Stimulated activated naive CD8-positive, alpha-beta T cell treated with anti-CD3 and anti-CD28 coated beads, Interleukin-15, amount 100 ng/mL, for 72 hours (primary cell): ENCODE results near the gene PNPO.
"Not testable (repeated sequence)": the region's sequence is repeated elsewhere in the genome, so short reads cannot be mapped to it uniquely, and the experiment has no call there.

Experiments
- ATAC-seq: fragments of 150-1000 bp; cut with Tn5 transposase; 2 replicates; pipeline ENCODE4 v1.10.0; 2021; ENCODE audit warnings: mild to moderate bottlenecking, moderate library complexity
- DNase-seq, 2 donors: peaks; one replicate each; pipeline ENCODE4 v3.0.0; 2021 to 2022
- H3K27ac Mint-ChIP-seq, 2 donors: one replicate each; pipeline ENCODE4 v1.8.0; 2022; ENCODE audit warnings: mild to moderate bottlenecking in 2 of 2, mixed read lengths in 2 of 2, moderate library complexity in 2 of 2
- H3K27me3 Mint-ChIP-seq: one replicate; pipeline ENCODE4 v1.8.0; 2022; ENCODE audit warnings: mixed read lengths
- H3K4me1 Mint-ChIP-seq: one replicate; pipeline ENCODE4 v1.8.0; 2022; ENCODE audit warnings: mild to moderate bottlenecking, mixed read lengths
- H3K4me3 Mint-ChIP-seq, 2 donors: one replicate each; pipeline ENCODE4 v1.8.0; 2022; ENCODE audit warnings: mild to moderate bottlenecking in 2 of 2, mixed read lengths in 2 of 2, moderate library complexity in 1 of 2
- H3K9me3 Mint-ChIP-seq, 2 donors: one replicate each; pipeline ENCODE4 v1.8.0; 2022; ENCODE audit warnings: mixed read lengths in 2 of 2

The PNPO gene

GRCh38 chr17:47973541-47973940 lies 32.2 kb downstream of the PNPO start:
- Mint-ChIP-seq H3K4me3 (no peak overlapping the region), H3K27me3 (no peaks in the 10 kb centered on the region), H3K27ac (no peak overlapping the region), H3K4me1 (peaks cover 37% of the 10 kb centered on the region), H3K9me3 (no peaks in the 10 kb centered on the region)
- DNase-seq (no peak), ATAC-seq (no peak)

- Mint-ChIP-seq H3K9me3 (no peaks in the 10 kb centered on the region), H3K4me3 (no peak overlapping the region), H3K27ac (no peak overlapping the region), H3K27me3 (no peaks in the 10 kb centered on the region), H3K4me1 (peaks cover 30% of the 10 kb centered on the region)
- DNase-seq (no peak), ATAC-seq (no peak)
Observed at GRCh38 chr17:47975189-47975822, 33.9 kb downstream of the PNPO start.

GRCh38 chr17:47975823-47976205 lies 34.4 kb downstream of the PNPO start:
- ATAC-seq (no peak), DNase-seq (no peak)
- H3K9me3 Mint-ChIP-seq = no peaks in the 10 kb centered on the region
- no peak overlapping the region for H3K4me3 Mint-ChIP-seq
- H3K27ac Mint-ChIP-seq = no peak overlapping the region
- peaks cover 31% of the 10 kb centered on the region for H3K4me1 Mint-ChIP-seq
- no peaks in the 10 kb centered on the region for H3K27me3 Mint-ChIP-seq

- H3K27me3 Mint-ChIP-seq = no peaks in the 10 kb centered on the region
- peak; percentile 33 to 42 for DNase-seq
- H3K4me1 Mint-ChIP-seq = peaks cover 23% of the 10 kb centered on the region
- H3K9me3 Mint-ChIP-seq = no peaks in the 10 kb centered on the region
- ATAC-seq = peak; percentile 84
- H3K4me3 Mint-ChIP-seq = no peak overlapping the region
- no peak overlapping the region for H3K27ac Mint-ChIP-seq
Observed at GRCh38 chr17:47978324-47978723, 37.0 kb downstream of the PNPO start.

GRCh38 chr17:47980541-47980940 lies 39.2 kb downstream of the PNPO start:
- no peaks in the 10 kb centered on the region for H3K27me3 Mint-ChIP-seq
- peaks cover 15% of the 10 kb centered on the region for H3K4me1 Mint-ChIP-seq
- ATAC-seq (no peak), DNase-seq (no peak)
- no peak overlapping the region for H3K4me3 Mint-ChIP-seq
- no peaks in the 10 kb centered on the region for H3K9me3 Mint-ChIP-seq
- H3K27ac Mint-ChIP-seq = peak overlapping the region in 1 of 2 donors; percentile 63

- peaks cover 15% of the 10 kb centered on the region for H3K4me1 Mint-ChIP-seq
- DNase-seq (no peak), ATAC-seq (no peak)
- no peaks in the 10 kb centered on the region for H3K27me3 Mint-ChIP-seq
- no peak overlapping the region for H3K4me3 Mint-ChIP-seq
- no peak overlapping the region for H3K27ac Mint-ChIP-seq
- H3K9me3 Mint-ChIP-seq = no peaks in the 10 kb centered on the region
Observed at GRCh38 chr17:47981462-47981861, 40.1 kb downstream of the PNPO start.

GRCh38 chr17:47982091-47982617 lies 40.8 kb downstream of the PNPO start:
- no peak overlapping the region for H3K4me3 Mint-ChIP-seq
- H3K27me3 Mint-ChIP-seq = no peaks in the 10 kb centered on the region
- no peak for ATAC-seq
- no peak for DNase-seq
- no peaks in the 10 kb centered on the region for H3K9me3 Mint-ChIP-seq
- peak overlapping the region in 1 of 2 donors; percentile 12 for H3K27ac Mint-ChIP-seq
- peaks cover 15% of the 10 kb centered on the region for H3K4me1 Mint-ChIP-seq

GRCh38 chr17:47982645-47983390 lies 41.4 kb downstream of the PNPO start:
- H3K4me3 Mint-ChIP-seq = no peak overlapping the region
- no peak for ATAC-seq
- DNase-seq = no peak
- no peaks in the 10 kb centered on the region for H3K9me3 Mint-ChIP-seq
- peaks cover 15% of the 10 kb centered on the region for H3K4me1 Mint-ChIP-seq
- H3K27me3 Mint-ChIP-seq = no peaks in the 10 kb centered on the region
- H3K27ac Mint-ChIP-seq = peak overlapping the region in 1 of 2 donors; percentile 12

GRCh38 chr17:47983492-47984223 lies 42.3 kb downstream of the PNPO start:
- H3K27me3 Mint-ChIP-seq = no peaks in the 10 kb centered on the region
- no peak overlapping the region for H3K27ac Mint-ChIP-seq
- no peaks in the 10 kb centered on the region for H3K9me3 Mint-ChIP-seq
- DNase-seq = no peak
- H3K4me3 Mint-ChIP-seq = no peak overlapping the region
- no peak for ATAC-seq
- peaks cover 15% of the 10 kb centered on the region for H3K4me1 Mint-ChIP-seq

- DNase-seq = no peak
- no peak for ATAC-seq
- Mint-ChIP-seq H3K27ac (peak overlapping the region in 1 of 2 donors; percentile 69), H3K9me3 (no peaks in the 10 kb centered on the region), H3K27me3 (no peaks in the 10 kb centered on the region), H3K4me1 (peaks cover 9% of the 10 kb centered on the region), H3K4me3 (no peak overlapping the region)
Observed at GRCh38 chr17:47986520-47986919, 45.1 kb downstream of the PNPO start.

- Mint-ChIP-seq H3K27ac (no peak overlapping the region), H3K9me3 (no peaks in the 10 kb centered on the region), H3K4me3 (no peak overlapping the region), H3K27me3 (no peaks in the 10 kb centered on the region), H3K4me1 (peaks cover 6% of the 10 kb centered on the region)
- DNase-seq (no peak), ATAC-seq (no peak)
Observed at GRCh38 chr17:47987240-47987835, 46.0 kb downstream of the PNPO start.

- not testable (repeated sequence) for H3K4me1 Mint-ChIP-seq, H3K4me3 Mint-ChIP-seq, H3K9me3 Mint-ChIP-seq, H3K27ac Mint-ChIP-seq, DNase-seq, H3K27me3 Mint-ChIP-seq, ATAC-seq
Observed at GRCh38 chr17:47988445-47988844, 47.1 kb downstream of the PNPO start.

GRCh38 chr17:47989159-47989558 lies 47.8 kb downstream of the PNPO start:
- Mint-ChIP-seq H3K4me1 (peaks cover 6% of the 10 kb centered on the region), H3K27me3 (peaks cover 7% of the 10 kb centered on the region), H3K9me3 (no peaks in the 10 kb centered on the region), H3K27ac (peak overlapping the region in 1 of 2 donors; percentile 19), H3K4me3 (no peak overlapping the region)
- ATAC-seq (no peak), DNase-seq (no peak)

- Mint-ChIP-seq H3K27me3 (peaks cover 7% of the 10 kb centered on the region), H3K4me1 (peaks cover 6% of the 10 kb centered on the region), H3K27ac (no peak overlapping the region), H3K4me3 (no peak overlapping the region), H3K9me3 (no peaks in the 10 kb centered on the region)
- DNase-seq (no peak), ATAC-seq (no peak)
Observed at GRCh38 chr17:47989700-47990099, 48.3 kb downstream of the PNPO start.

- no peak for DNase-seq
- Mint-ChIP-seq H3K4me3 (no peak overlapping the region), H3K9me3 (no peaks in the 10 kb centered on the region), H3K27ac (no peak overlapping the region), H3K27me3 (peaks cover 7% of the 10 kb centered on the region), H3K4me1 (peaks cover 6% of the 10 kb centered on the region)
- no peak for ATAC-seq
Observed at GRCh38 chr17:47990962-47991731, 49.8 kb downstream of the PNPO start.
